MM.1S (cell line): ENCODE results near the gene COL5A1.

Experiments used
- EZH2 ChIP-seq: fragments of 300-600 bp; sonication (generic); optimal IDR thresholded peaks from 2 replicates; pipeline ENCODE3; 2017; ENCODE audit warnings: low read depth, mild to moderate bottlenecking, antibody characterized with exemption, low read length, mixed read lengths
- EZH2phosphoT487 ChIP-seq: fragments of 300-600 bp; sonication (generic); IDR thresholded peaks from 2 replicates; pipeline ENCODE4 v1.6.1; 2018; ENCODE audit warnings: antibody characterized with exemption, low read length

- TF ChIP-seq EZH2phosphoT487, result no peak
- TF ChIP-seq EZH2, result no peak
These were observed 133.7 kb downstream of the COL5A1 start for GRCh38 chr9:134775081-134775951.
